Esophagus muscularis mucosa (tissue), 4 donors: Measurements from ENCODE around the gene CLEC18B. TPM values are rescaled to one million over a fixed set of nuclear protein-coding genes. Genes with fewer than 3 reads are reported as not detected.
"Not testable (repeated sequence)": the region's sequence is repeated elsewhere in the genome, so short reads cannot be mapped to it uniquely, and the experiment has no call there.

ENCODE experiments used
- DNase-seq: peaks from one replicate; pipeline ENCODE4 v3.0.0-alpha.2; 2017; ENCODE audit errors: extremely low spot score
- H3K27ac ChIP-seq, 4 donors: fragments of 200-600 bp; sonication (generic); replicated peaks in 1 of 4; 1 replicate in 3 of 4; 2 replicates in 1 of 4; pipeline ENCODE4 v1.5.1; 2016 to 2019; ENCODE audit warnings: mild to moderate bottlenecking in 1 of 4
- H3K27me3 ChIP-seq, 4 donors: fragments of 200-600 bp; sonication (generic); one replicate each; pipeline versions ENCODE4 v1.5.1 to v1.6.0; 2016 to 2019
- H3K36me3 ChIP-seq, 4 donors: fragments of 200-600 bp; sonication (generic); one replicate each; pipeline ENCODE4 v1.5.1; 2016 to 2019
- H3K4me1 ChIP-seq, 4 donors: fragments of 200-600 bp; sonication (generic); one replicate each; pipeline ENCODE4 v1.5.1; 2016 to 2019
- H3K4me3 ChIP-seq, 4 donors: fragments of 200-600 bp; sonication (generic); 1 replicate in 2 of 4; 2 replicates in 2 of 4; pipeline ENCODE4 v1.5.1; 2016 to 2019; ENCODE audit warnings: mild to moderate bottlenecking in 4 of 4, moderate library complexity in 1 of 4
- H3K9me3 ChIP-seq, 4 donors: fragments of 200-600 bp; sonication (generic); 1 replicate in 3 of 4; 2 replicates in 1 of 4; pipeline ENCODE4 v1.5.1; 2016 to 2019
- CTCF ChIP-seq, 3 experiments: fragments of 200-600 bp in 2 of 3; fragments of 450-650 bp in 1 of 3; sonication (generic) in 2 of 3; IDR thresholded peaks; one replicate each; pipeline ENCODE4 v1.5.1; 2017 to 2019; ENCODE audit warnings: antibody characterized with exemption in 3 of 3, mild to moderate bottlenecking in 2 of 3, moderate library complexity in 1 of 3
- EP300 ChIP-seq: sonication (generic); formaldehyde crosslinking; IDR thresholded peaks from one replicate; pipeline ENCODE4 v1.6.1; 2017; ENCODE audit warnings: antibody characterized with exemption
- POLR2A ChIP-seq: fragments of 450-650 bp; IDR thresholded peaks from one replicate; pipeline ENCODE4 v1.6.1; 2017; ENCODE audit warnings: antibody characterized with exemption, moderate library complexity, mild to moderate bottlenecking, low read depth
- POLR2AphosphoS5 ChIP-seq, 2 donors: sonication (generic); formaldehyde crosslinking; IDR thresholded peaks; one replicate each; pipeline ENCODE4 v1.6.1; 2017; ENCODE audit warnings: antibody characterized with exemption in 2 of 2
- WGBS: methylation state at CpG from one replicate; pipeline ENCODE4 v1.1.5; 2018; 5-methylcytosine and 5-hydroxymethylcytosine counted together
- intact Hi-C: fragments of 100-400 bp; cut with DNase I; formaldehyde crosslinking; loops from one replicate; pipeline ENCODE4 v1.15.1; 2023
- total RNA-seq, 4 donors: library from RNA; depleted of rRNA; stranded (reverse); fragments of >200 nt; gene quantifications; one replicate each; pipeline versions ENCODE4 v1.1.0 to v1.2.1, GENCODE V29; 2016

Gene CLEC18B
- total RNA-seq, 4 donors from 2014 or later = 1.2 TPM; not detected in 3

- peak; percentile 94 for DNase-seq
- H3K27ac ChIP-seq = peak overlapping the region; percentile 56 to 73 (median 64)
- peaks cover 21 to 35% (median 28%) of the 10 kb centered on the region in 4 donors for H3K4me1 ChIP-seq
- intact Hi-C loops = no loop called here
- no peak for TF ChIP-seq EP300
- TF ChIP-seq POLR2AphosphoS5 (IDR thresholded peaks at IDR 0.05) = peak; percentile 32 to 52
- no peak for TF ChIP-seq CTCF (IDR thresholded peaks at IDR 0.05)
- no peak for TF ChIP-seq POLR2A
- 76% methylated on average over 8 of the region's 8 CpGs for WGBS
- no peaks in the 10 kb centered on the region for H3K27me3 ChIP-seq
- H3K9me3 ChIP-seq = no peaks in the 10 kb centered on the region
- H3K4me3 ChIP-seq = no peak overlapping the region
- peaks cover 24 to 51% (median 40%) of the 10 kb centered on the region in 4 donors for H3K36me3 ChIP-seq
Measured at GRCh38 chr16:74448990-74449389, 27.7 kb upstream of the CLEC18B start.

- TF ChIP-seq POLR2AphosphoS5 (IDR thresholded peaks at IDR 0.05) (no peak), EP300 (no peak), POLR2A (no peak), CTCF (IDR thresholded peaks at IDR 0.05) (no peak)
- Histone ChIP-seq H3K27me3 (no peaks in the 10 kb centered on the region), H3K27ac (peak overlapping the region; percentile 32 to 73 (median 61)), H3K4me1 (peaks cover 21 to 35% (median 28%) of the 10 kb centered on the region in 4 donors), H3K4me3 (no peak overlapping the region), H3K9me3 (no peaks in the 10 kb centered on the region), H3K36me3 (peaks cover 15 to 37% (median 27%) of the 10 kb centered on the region in 4 donors)
- 87% methylated on average over 5 of the region's 5 CpGs for WGBS
- DNase-seq = no peak
- intact Hi-C loops = no loop called here
Measured at GRCh38 chr16:74447578-74447977, 26.3 kb upstream of the CLEC18B start.

- peaks cover 21 to 35% (median 28%) of the 10 kb centered on the region in 4 donors for H3K4me1 ChIP-seq
- no peak overlapping the region for H3K4me3 ChIP-seq
- H3K9me3 ChIP-seq = no peaks in the 10 kb centered on the region
- no peak for TF ChIP-seq POLR2A
- no peak for TF ChIP-seq EP300
- no peak for TF ChIP-seq POLR2AphosphoS5 (IDR thresholded peaks at IDR 0.05)
- no peaks in the 10 kb centered on the region for H3K27me3 ChIP-seq
- intact Hi-C loops = no loop called here
- WGBS = 95% methylated on average over 6 of the region's 8 CpGs
- no peak overlapping the region for H3K27ac ChIP-seq
- no peak for DNase-seq
- peaks cover 10 to 30% (median 20%) of the 10 kb centered on the region in 4 donors for H3K36me3 ChIP-seq
Measured at GRCh38 chr16:74446866-74447265, 25.6 kb upstream of the CLEC18B start.

GRCh38 chr16:74443624-74444346 is 22.5 kb upstream of the CLEC18B start:
- peaks cover 0 to 21% (median 2%) of the 10 kb centered on the region in 4 donors for H3K36me3 ChIP-seq
- DNase-seq, H3K27me3 ChIP-seq, intact Hi-C loops, H3K9me3 ChIP-seq, H3K4me3 ChIP-seq, H3K27ac ChIP-seq: not testable (repeated sequence)
- 98% methylated on average over 13 of the region's 13 CpGs for WGBS
- peaks cover 6 to 15% (median 10%) of the 10 kb centered on the region in 4 donors for H3K4me1 ChIP-seq

GRCh38 chr16:74439685-74440084 is 18.4 kb upstream of the CLEC18B start:
- H3K27ac ChIP-seq = no peak overlapping the region
- DNase-seq = no peak
- TF ChIP-seq POLR2AphosphoS5 (IDR thresholded peaks at IDR 0.05) = no peak
- TF ChIP-seq POLR2A = no peak
- no peak for TF ChIP-seq CTCF (IDR thresholded peaks at IDR 0.05)
- TF ChIP-seq EP300 = no peak
- H3K27me3 ChIP-seq = no peaks in the 10 kb centered on the region
- 73% methylated on average over 7 of the region's 7 CpGs for WGBS
- peaks cover 0 to 11% (median 0%) of the 10 kb centered on the region in 4 donors for H3K36me3 ChIP-seq
- intact Hi-C loops = no loop called here
- no peaks in the 10 kb centered on the region for H3K4me1 ChIP-seq
- no peaks in the 10 kb centered on the region for H3K9me3 ChIP-seq
- H3K4me3 ChIP-seq = no peak overlapping the region
